H1 (cell line): ENCODE results near the gene TMEM151B. TPM values are rescaled to one million over a fixed set of nuclear protein-coding genes. Genes with fewer than 3 reads are reported as not detected.

Experiments used
- CTCF ChIA-PET: fragments of 300-600 bp; sonication (Branson Sonifier 250); formaldehyde crosslinking; loops from one replicate; lab custom pipeline; 2021; ENCODE audit not compliant: partially characterized antibody; lab: Charles Lee
- POLR2A ChIA-PET: fragments of 300-600 bp; sonication (Branson Sonifier 250); formaldehyde crosslinking; loops from one replicate; lab custom pipeline; 2021; ENCODE audit warnings: inconsistent platforms; ENCODE audit not compliant: partially characterized antibody; lab: Charles Lee
- DNase-seq, 2 experiments: peaks; one replicate each; pipeline versions ENCODE4 v3.0.0 to v3.0.0-alpha.2; 2010 to 2022; ENCODE audit warnings: low spot score in 2 of 2, low read depth in 1 of 2, mixed read lengths in 1 of 2
- FAIRE-seq: peaks from 2 replicates; lab custom pipeline; 2011; peaks lifted over from hg19 to GRCh38; lab: Jason Lieb, UNC
- H2AFZ ChIP-seq: 2 replicates; pipeline ENCODE4 v1.8.1; 2012; ENCODE audit warnings: low read length, inconsistent platforms
- H2AK5ac ChIP-seq: 2 replicates; pipeline ENCODE4 v1.6.1; 2013; ENCODE audit warnings: low read depth, low read length
- H2BK120ac ChIP-seq: replicated peaks from 2 replicates; pipeline ENCODE3; 2013; ENCODE audit warnings: low read depth, low read length, inconsistent platforms
- H2BK12ac ChIP-seq: 2 replicates; pipeline ENCODE4 v1.6.1; 2013; ENCODE audit warnings: low read depth, low read length
- H2BK15ac ChIP-seq: 2 replicates; pipeline ENCODE4 v1.6.1; 2013; ENCODE audit warnings: low read length
- H2BK20ac ChIP-seq: 2 replicates; pipeline ENCODE4 v1.6.1; 2013; ENCODE audit warnings: low read length
- H2BK5ac ChIP-seq: 2 replicates; pipeline ENCODE4 v1.6.1; 2013; ENCODE audit warnings: low read depth, low read length
- H3K14ac ChIP-seq: 2 replicates; pipeline ENCODE4 v1.6.1; 2013; ENCODE audit warnings: inconsistent platforms; ENCODE audit not compliant: insufficient read length
- H3K18ac ChIP-seq: 2 replicates; pipeline ENCODE4 v1.6.1; 2013; ENCODE audit warnings: low read length; ENCODE audit errors: extremely low read depth
- H3K23ac ChIP-seq: 2 replicates; pipeline ENCODE4 v1.6.1; 2013; ENCODE audit warnings: inconsistent platforms; ENCODE audit not compliant: insufficient read length
- H3K23me2 ChIP-seq: 2 replicates; pipeline ENCODE4 v1.6.1; 2013; ENCODE audit warnings: low read depth, low read length
- H3K27ac ChIP-seq: 2 replicates; pipeline ENCODE4 v1.6.1; 2011; ENCODE audit warnings: low read depth, low read length, inconsistent platforms
- H3K27me3 ChIP-seq, 4 experiments: replicated peaks in 1 of 4; 1 replicate in 1 of 4; 2 replicates in 3 of 4; pipeline versions ENCODE4 v1.6.1 to v1.8.1; 2011 to 2013; ENCODE audit warnings: low read length in 3 of 4, mild to moderate bottlenecking in 3 of 4, inconsistent platforms in 2 of 4, mixed read lengths in 2 of 4, moderate library complexity in 1 of 4; ENCODE audit not compliant: control insufficient read depth in 3 of 4, insufficient read depth in 3 of 4; ENCODE audit errors: extremely low read depth in 1 of 4
- H3K36me3 ChIP-seq, 4 experiments: 2 replicates each; pipeline versions ENCODE4 v1.6.1 to v1.8.1; 2011 to 2013; ENCODE audit warnings: mild to moderate bottlenecking in 4 of 4, low read length in 3 of 4, moderate library complexity in 2 of 4, control low read depth in 1 of 4, inconsistent platforms in 1 of 4; ENCODE audit not compliant: insufficient read depth in 4 of 4, control insufficient read depth in 2 of 4
- H3K4ac ChIP-seq: replicated peaks from 2 replicates; pipeline ENCODE3; 2013; ENCODE audit warnings: low read length, low read depth, mixed read lengths, inconsistent platforms; ENCODE audit not compliant: insufficient read length
- H3K4me1 ChIP-seq, 4 experiments: replicated peaks in 1 of 4; 1 replicate in 1 of 4; 2 replicates in 3 of 4; pipeline versions ENCODE4 v1.6.1 to v1.8.1; 2011 to 2013; ENCODE audit warnings: low read length in 3 of 4, inconsistent platforms in 2 of 4, mixed read lengths in 1 of 4; ENCODE audit not compliant: insufficient read depth in 4 of 4, control insufficient read depth in 3 of 4
- H3K4me2 ChIP-seq, 2 experiments: 2 replicates each; pipeline versions ENCODE4 v1.6.1 to v1.8.1; 2011 to 2013; ENCODE audit warnings: low read depth in 2 of 2, low read length in 2 of 2, control low read depth in 1 of 2, inconsistent platforms in 1 of 2, mild to moderate bottlenecking in 1 of 2; ENCODE audit not compliant: insufficient read depth in 1 of 2
- H3K4me3 ChIP-seq, 4 experiments: fragments of 200-600, 300-600 bp in 1 of 4; sonication (generic), shearing (Covaris generic), sonication (Bioruptor Twin) in 1 of 4; 2 replicates each; pipeline versions ENCODE4 v1.5.1 to v1.8.1; 2011 to 2016; ENCODE audit warnings: low read length in 4 of 4, low read depth in 3 of 4, control low read depth in 2 of 4, inconsistent platforms in 2 of 4, mild to moderate bottlenecking in 2 of 4, mixed read lengths in 1 of 4, moderate library complexity in 1 of 4; ENCODE audit not compliant: insufficient read depth in 2 of 4; ENCODE audit errors: extremely low read depth in 1 of 4
- H3K56ac ChIP-seq: replicated peaks from 2 replicates; pipeline ENCODE3; 2013; ENCODE audit warnings: low read depth, mild to moderate bottlenecking, mixed read lengths, low read length, inconsistent platforms; ENCODE audit not compliant: insufficient read length
- H3K79me1 ChIP-seq: 2 replicates; pipeline ENCODE4 v1.6.1; 2013; ENCODE audit warnings: low read depth, low read length, control low read depth
- H3K79me2 ChIP-seq, 2 experiments: 2 replicates each; pipeline versions ENCODE4 v1.6.1 to v1.8.1; 2012 to 2013; ENCODE audit warnings: low read length in 2 of 2, mild to moderate bottlenecking in 2 of 2, inconsistent platforms in 1 of 2; ENCODE audit not compliant: insufficient read depth in 2 of 2, control insufficient read depth in 1 of 2
- H3K9ac ChIP-seq, 4 experiments: replicated peaks in 1 of 4; 1 replicate in 1 of 4; 2 replicates in 3 of 4; pipeline versions ENCODE4 v1.6.1 to v1.8.1; 2011 to 2013; ENCODE audit warnings: low read depth in 3 of 4, low read length in 3 of 4, control low read depth in 2 of 4, mild to moderate bottlenecking in 2 of 4, moderate library complexity in 2 of 4, inconsistent platforms in 1 of 4; ENCODE audit errors: extremely low read depth in 1 of 4
- H3K9me3 ChIP-seq, 2 experiments: 2 replicates each; pipeline versions ENCODE4 v1.6.1 to v1.8.1; 2012 to 2013; ENCODE audit warnings: mild to moderate bottlenecking in 2 of 2, moderate library complexity in 2 of 2, control low read depth in 1 of 2, inconsistent platforms in 1 of 2, low read depth in 1 of 2, low read length in 1 of 2, mixed read lengths in 1 of 2; ENCODE audit not compliant: insufficient read depth in 2 of 2
- H4K20me1 ChIP-seq, 2 experiments: replicated peaks in 1 of 2; 2 replicates each; pipeline versions ENCODE3 to v1.8.1; 2011 to 2013; ENCODE audit warnings: inconsistent platforms in 2 of 2, low read length in 2 of 2, mild to moderate bottlenecking in 1 of 2; ENCODE audit not compliant: insufficient read depth in 2 of 2, control insufficient read depth in 1 of 2
- H4K5ac ChIP-seq: 2 replicates; pipeline ENCODE4 v1.6.1; 2013; ENCODE audit warnings: low read length, low read depth, mixed read lengths, inconsistent platforms; ENCODE audit not compliant: insufficient read length
- H4K8ac ChIP-seq: 2 replicates; pipeline ENCODE4 v1.8.0; 2013; ENCODE audit warnings: mild to moderate bottlenecking, moderate library complexity, low read length, inconsistent platforms; ENCODE audit not compliant: insufficient read depth; ENCODE audit errors: extremely low read depth
- H4K91ac ChIP-seq: replicated peaks from 2 replicates; pipeline ENCODE3; 2013; ENCODE audit warnings: low read length, mixed read lengths, inconsistent platforms; ENCODE audit not compliant: insufficient read length
- FOSL1 ChIP-seq: IDR thresholded peaks from 2 replicates; pipeline ENCODE4 v1.6.1; 2011; ENCODE audit warnings: mild to moderate bottlenecking, low read depth, low read length, moderate library complexity; ENCODE audit not compliant: insufficient read depth
- MAFK ChIP-seq: IDR thresholded peaks from 2 replicates; pipeline ENCODE4 v1.6.1; 2012; ENCODE audit warnings: low read depth, mild to moderate bottlenecking, improper control_type of control experiment, low read length
- WGBS, 2 experiments: shearing (Covaris generic) in 1 of 2; methylation state at CpG; one replicate each; pipeline versions ENCODE4 v1.1.6 to v1.1.7; 2013 to 2015; ENCODE audit warnings: low lambda C conversion rate in 2 of 2, mixed read lengths in 2 of 2, inconsistent platforms in 1 of 2, low coverage in 1 of 2, missing lambda C conversion rate in 1 of 2; ENCODE audit not compliant: insufficient replicate concordance in 2 of 2, insufficient coverage in 1 of 2, insufficient read length in 1 of 2; ENCODE audit errors: extremely low coverage in 1 of 2, missing lambda C conversion rate in 1 of 2; 5-methylcytosine and 5-hydroxymethylcytosine counted together
- polyA plus RNA-seq, 7 experiments: library from polyadenylated mRNA; depleted of rRNA in 3 of 7; stranded (reverse) in 5 of 7; unstranded in 2 of 7; fragments of >200 nt in 5 of 7; fragments of 200-250 nt in 2 of 7; gene quantifications; 1 replicate in 5 of 7; 2 replicates in 1 of 7; 4 replicates in 1 of 7; pipeline versions ENCODE4 v1.2.1 to v1.2.3, GENCODE V29; 2011 to 2013; ENCODE audit warnings: missing spikeins in 2 of 7, mixed read lengths in 2 of 7
- total RNA-seq: library from RNA; stranded (reverse); fragmentation: NEBNext Ultra II Directional; extraction: Animal tissue kit (Norgen Biotek cat#: 25700); gene quantifications from 2 replicates; pipeline ENCODE4 v1.2.1, GENCODE V29; 2021

The TMEM151B gene
- total and polyA plus RNA-seq, 2 of the 8 experiments (the other 6 are each of a cell fraction or from before 2014, with no cell fraction given), result 8.0 to 15.5 TPM

GRCh38 chr6:44339301-44339700 is 69.1 kb downstream of the TMEM151B start:
- Histone ChIP-seq H3K79me2 (no peaks in the 10 kb centered on the region), H3K56ac (no peak overlapping the region), H2BK12ac (no peak overlapping the region), H4K5ac (no peak overlapping the region), H3K18ac (no peak overlapping the region), H3K4me3 (no peak overlapping the region), H3K23ac (no peak overlapping the region), H4K20me1 (no peaks in the 10 kb centered on the region), H3K14ac (no peak overlapping the region), H2AK5ac (no peak overlapping the region), H2BK15ac (no peak overlapping the region), H3K23me2 (no peaks in the 10 kb centered on the region; the same call in 1 of the 2 replicates), H3K27me3 (peaks cover 3 to 7% (median 6%) of the 10 kb centered on the region in 4 experiments; a peak in 5 of 7 replicates), H3K27ac (no peak overlapping the region), H2BK5ac (no peak overlapping the region), H3K9ac (no peak overlapping the region), H3K4ac (no peak overlapping the region), H3K9me3 (no peaks in the 10 kb centered on the region), H3K4me2 (no peak overlapping the region), H3K36me3 (no peaks in the 10 kb centered on the region), H2BK120ac (no peak overlapping the region), H2BK20ac (no peak overlapping the region), H3K79me1 (no peaks in the 10 kb centered on the region), H2AFZ (no peak overlapping the region), H4K8ac (no peak overlapping the region; the same call in 1 of the 2 replicates), H3K4me1 (peaks cover 0 to 5% (median under 1%) of the 10 kb centered on the region in 4 experiments; a peak in 3 of 7 replicates), H4K91ac (no peak overlapping the region)
- FAIRE-seq, result no peak
- DNase-seq, result no peak
- WGBS, 2 experiments, result 91% methylated on average over 5 of the region's 5 CpGs; no CpG with 5 or more reads in 1 of the 2 experiments
- TF ChIP-seq MAFK (no peak), FOSL1 (no peak)
- ChIA-PET CTCF (interaction anchor here (0.6 to 10.2 kb wide), 27 partner anchors 8 to 1387 kb away, joined by 3 to 153 read pairs (median 6); partner anchors contain the start of genes AARS2, SLC35B2 and TMEM151B), POLR2A (interaction anchor here (0.9 to 8.4 kb wide), 7 partner anchors 33 to 92 kb away, joined by 3 to 41 read pairs (median 6); partner anchors contain the start of genes HSP90AB1 and SLC35B2)
